Activated CD8-positive, alpha-beta memory T cell treated with anti-CD3 and anti-CD28 coated beads, Interleukin-2, amount 50 U/mL, for 1 hour (primary cell): ENCODE measurements around the gene MSH3.
"Not testable (repeated sequence)": the region's sequence is repeated elsewhere in the genome, so short reads cannot be mapped to it uniquely, and the experiment has no call there.

Experiments used
- DNase-seq: peaks from one replicate; pipeline ENCODE4 v3.0.0-alpha.2; 2020; ENCODE audit errors: extremely low read depth

Gene MSH3

DNA sequence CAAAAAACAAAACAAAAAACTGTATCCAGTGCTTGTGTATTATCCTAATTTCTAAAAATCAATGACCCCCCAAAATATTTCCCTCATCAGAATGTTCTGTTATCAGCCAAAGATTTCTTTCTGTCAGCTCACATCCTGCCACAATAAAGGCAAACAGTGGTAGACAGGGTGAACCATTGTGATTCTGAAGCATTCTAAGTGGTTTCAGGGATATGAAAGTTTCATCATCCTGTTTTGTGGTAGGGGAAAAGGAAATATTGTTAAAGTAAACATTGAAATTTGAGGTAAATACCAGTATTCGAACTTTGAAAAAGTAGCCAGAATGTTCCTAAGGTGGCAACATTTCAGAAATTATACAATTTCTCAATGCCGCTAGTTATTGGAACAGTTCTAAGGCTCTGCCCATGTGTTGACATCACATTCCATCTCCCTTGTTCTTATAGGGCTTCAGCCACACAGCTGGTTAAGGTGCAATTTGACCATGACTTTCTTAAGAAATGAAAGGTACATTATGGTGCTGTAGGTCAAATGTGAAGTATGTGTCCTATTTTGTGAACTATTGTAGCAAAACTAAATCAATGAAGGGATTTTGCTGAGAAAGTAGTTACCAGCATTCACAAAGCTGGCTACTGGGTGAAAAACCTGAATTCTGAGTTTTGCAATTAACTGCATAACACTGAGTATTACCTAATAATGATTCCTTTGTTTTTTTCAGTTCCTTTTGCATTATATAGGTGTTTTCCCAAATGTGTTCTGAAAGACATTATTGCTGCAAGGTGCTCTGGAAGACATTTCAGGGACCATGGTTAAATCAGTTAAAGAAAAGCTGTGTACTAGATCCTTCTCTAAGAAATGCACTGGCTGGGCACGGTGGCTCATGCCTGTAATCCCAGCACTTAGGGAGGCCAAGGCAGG, 198.1 kb downstream of the MSH3 start:
- no peak for DNase-seq

DNA sequence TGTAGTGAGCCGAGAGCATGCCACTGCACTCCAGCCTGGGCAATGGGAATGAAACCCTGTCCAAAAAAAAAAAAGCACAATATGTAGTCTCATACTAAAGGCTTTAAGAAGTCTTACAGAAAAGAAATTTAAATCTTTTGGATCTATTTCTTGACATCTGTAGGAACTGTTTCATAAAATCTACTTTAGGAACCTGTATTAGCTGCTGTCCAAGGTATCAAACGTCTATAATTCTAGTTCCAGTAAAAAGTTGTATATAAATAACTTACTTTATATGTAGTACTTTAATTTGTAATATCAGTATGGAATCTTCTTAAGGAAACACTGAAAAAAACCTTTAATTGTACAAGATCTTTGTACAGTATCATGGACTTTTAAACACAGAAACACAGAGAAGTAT, 199.0 kb downstream of the MSH3 start:
- DNase-seq: no peak

GRCh38 chr5:80854583-80854982, 200.1 kb downstream of the MSH3 start:
- no peak for DNase-seq

DNA sequence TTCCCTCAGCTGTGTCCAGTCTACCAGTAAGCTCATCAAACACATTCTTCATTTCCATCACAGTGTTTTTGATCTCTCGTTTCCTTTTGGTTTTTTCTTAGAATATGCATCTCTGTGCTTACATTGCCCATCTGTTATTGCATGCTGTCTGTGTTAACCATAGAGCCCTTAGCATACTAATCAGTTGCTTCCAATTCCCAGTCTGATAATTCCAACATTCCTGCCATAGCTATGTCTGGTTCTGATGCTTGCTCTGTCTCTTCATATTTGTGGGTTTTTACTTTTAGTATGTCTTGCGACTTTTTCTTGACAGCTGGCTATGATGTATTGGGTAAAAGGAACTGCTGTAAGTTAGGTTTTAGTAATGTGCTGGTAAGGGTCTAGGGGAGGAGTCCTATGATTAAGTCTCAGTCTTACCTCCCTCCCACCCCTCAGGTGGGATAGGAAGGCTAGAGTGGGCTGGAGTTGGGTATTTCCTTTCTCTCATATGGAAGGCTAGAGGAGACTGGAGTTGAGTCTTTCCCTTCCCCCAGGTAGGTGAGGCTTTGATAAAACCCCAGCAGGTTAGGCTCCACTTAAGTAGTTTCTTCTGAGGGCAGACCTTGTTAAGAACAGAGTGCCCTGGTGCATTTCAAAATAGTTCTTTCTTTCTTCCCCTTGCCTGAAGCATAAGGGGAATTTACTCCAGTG, 206.6 kb downstream of the MSH3 start:
- no peak for DNase-seq

GRCh38 chr5:80863708-80864107, 209.3 kb downstream of the MSH3 start:
- DNase-seq: no peak

- no peak for DNase-seq
Measured at GRCh38 chr5:80864109-80864508, 209.7 kb downstream of the MSH3 start.

- DNase-seq: no peak
Measured at GRCh38 chr5:80864706-80865435, 210.4 kb downstream of the MSH3 start.

DNA sequence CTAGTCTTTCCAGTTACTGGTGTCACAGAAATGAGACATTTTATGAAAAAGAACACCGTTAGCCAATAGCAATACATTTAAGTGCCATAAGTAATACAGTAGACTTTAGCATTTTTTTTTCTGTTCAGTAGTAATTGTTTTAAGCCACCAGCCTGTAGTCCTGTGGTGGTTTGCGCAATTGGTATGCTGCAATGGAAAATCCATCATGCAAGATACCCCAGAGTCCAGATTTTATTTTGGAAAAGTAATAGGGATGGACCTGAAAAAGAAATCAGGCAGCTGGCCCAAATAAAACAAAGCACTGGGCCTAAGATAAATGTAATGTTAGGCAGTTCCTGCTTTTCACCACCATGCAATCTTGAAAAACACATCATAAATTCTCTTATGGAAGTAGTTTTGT, 211.1 kb downstream of the MSH3 start:
- no peak for DNase-seq

- DNase-seq: no peak
Measured at GRCh38 chr5:80866371-80866770, 211.9 kb downstream of the MSH3 start.

GRCh38 chr5:80867233-80867632, 212.8 kb downstream of the MSH3 start:
- no peak for DNase-seq

DNA sequence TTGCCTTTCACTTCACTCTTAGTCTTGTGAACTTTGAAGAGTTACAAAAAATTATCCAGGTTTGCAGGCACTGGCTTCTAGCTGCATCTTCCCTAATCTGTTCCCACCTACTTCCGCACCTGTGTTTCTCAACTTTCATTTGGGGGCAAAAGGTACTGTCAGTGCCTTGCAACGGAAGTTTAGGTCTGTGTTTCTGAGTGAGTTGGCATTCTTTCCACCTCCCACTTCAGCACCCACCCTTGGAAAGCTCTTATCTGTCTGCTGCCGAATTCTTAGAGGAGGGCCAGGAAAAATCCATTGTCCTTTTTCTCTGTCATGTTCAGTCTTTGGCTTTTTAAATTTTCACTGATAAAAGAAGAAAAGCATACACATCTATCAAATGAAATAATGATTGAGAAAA, 216.0 kb downstream of the MSH3 start:
- no peak for DNase-seq

DNA sequence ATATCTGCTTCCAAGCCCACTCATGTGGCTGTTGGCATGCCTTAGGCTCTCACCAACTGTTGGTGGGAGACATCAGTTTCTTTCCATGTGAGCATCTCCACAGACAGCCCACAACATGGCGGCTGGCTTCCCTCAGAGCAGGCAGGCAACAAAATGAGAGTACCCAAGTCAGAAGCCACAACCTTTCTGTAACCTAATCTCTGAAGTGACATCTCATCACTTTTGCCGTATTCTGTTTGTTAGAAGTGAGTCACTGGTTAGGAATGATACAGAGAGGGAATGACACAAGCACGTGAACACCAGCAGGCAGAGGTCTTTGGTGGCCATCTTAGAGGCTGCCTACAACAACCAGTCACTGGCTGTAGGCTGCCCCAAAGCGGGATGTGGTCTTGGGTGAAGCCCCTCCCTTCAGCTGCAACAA, 217.1 kb downstream of the MSH3 start:
- no peak for DNase-seq

DNA sequence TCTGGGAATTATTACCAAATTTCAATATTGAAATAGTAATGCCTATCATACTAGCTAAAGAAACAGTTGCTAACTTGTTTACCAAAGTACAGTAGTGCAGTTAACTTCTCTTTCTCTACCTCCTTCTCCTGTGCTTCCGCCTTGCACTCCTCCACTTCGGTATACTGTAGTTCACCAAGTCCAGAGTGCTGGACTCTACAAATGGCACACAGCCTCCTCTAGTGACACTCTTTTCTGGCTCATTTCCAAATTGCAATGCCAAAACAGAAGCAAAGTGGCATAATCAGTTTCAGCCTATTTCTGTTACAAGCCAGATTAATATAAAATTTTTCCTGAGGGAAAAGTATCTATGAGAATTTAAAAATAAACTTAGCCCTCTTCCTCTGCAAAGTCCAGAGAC, 219.7 kb downstream of the MSH3 start:
- no peak for DNase-seq

GRCh38 chr5:80877592-80877991, 223.1 kb downstream of the MSH3 start:
- DNase-seq: no peak

- no peak for DNase-seq
Measured at GRCh38 chr5:80881726-80882125, 227.3 kb downstream of the MSH3 start.

GRCh38 chr5:80883390-80883789, 228.9 kb downstream of the MSH3 start:
- DNase-seq: not testable (repeated sequence)

DNA sequence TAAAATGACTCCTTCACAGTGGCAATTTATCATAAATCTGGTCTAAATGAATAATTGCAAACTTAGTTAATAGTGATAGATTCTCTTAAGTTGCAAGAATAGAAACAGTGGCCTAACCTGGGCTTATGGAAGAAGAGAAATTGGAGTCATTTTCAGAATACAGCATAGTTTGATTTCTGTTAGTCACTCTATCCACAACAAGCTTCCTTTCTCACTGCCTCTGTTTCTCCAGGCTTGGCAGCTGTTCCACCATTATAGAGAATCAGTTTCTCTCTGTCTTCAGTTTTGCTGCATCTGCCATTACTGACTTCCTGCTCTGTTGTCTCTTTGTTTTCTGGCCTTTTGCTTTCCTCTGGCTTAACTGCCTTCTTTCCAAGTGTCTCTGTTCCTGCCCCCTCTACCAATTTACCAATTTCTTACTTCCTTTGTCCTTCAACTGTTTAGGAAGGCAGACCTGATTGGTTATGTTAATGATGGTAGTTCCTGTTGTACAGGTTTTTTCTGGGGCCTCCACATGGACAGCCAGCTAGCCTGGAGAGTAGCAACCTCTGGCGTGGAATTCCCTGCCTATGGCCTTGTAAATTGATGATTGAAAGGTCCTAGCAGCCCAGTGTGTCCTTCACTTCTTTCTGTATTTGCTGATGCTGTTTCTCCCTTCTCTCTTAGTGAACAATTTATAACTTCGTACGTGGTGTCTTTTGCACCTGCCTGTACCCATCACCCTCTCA, 229.8 kb downstream of the MSH3 start:
- DNase-seq: no peak

- no peak for DNase-seq
Measured at GRCh38 chr5:80884929-80885328, 230.5 kb downstream of the MSH3 start.

DNA sequence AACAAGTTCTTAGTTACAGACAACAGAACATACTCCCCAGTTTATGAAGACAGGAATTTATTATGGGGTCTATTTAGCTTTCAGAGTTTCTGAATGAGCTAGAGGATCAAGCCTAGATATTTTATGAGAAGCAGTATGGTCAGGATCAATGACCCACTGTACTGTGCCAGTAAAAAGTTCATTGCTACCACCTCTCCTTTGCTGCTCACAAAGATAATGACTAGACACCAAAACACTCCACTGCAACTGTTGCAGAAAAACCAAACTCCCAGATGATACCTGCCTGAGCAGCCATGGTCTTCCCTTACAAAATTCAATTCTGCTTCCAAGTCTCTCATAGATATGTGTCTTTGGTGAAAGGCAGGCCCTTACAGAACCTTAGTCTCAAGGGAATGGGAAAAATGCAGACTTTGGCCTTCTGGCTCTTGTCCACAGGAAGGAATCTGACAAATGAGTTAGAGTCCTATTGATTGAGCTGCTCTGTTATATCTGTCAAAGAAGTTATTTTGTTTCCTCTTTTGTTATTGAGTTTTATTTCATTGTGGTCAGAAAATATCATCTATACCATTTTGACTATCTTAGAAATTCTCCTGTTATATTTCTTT, 231.0 kb downstream of the MSH3 start:
- no peak for DNase-seq

GRCh38 chr5:80894083-80894482, 239.6 kb downstream of the MSH3 start:
- DNase-seq: no peak

- DNase-seq: no peak
Measured at GRCh38 chr5:80895523-80895922, 241.1 kb downstream of the MSH3 start.
